Metanephros (tissue), 2 donors: ENCODE data around the gene UBN2. TPM values are rescaled to one million over a fixed set of nuclear protein-coding genes. Genes with fewer than 3 reads are reported as not detected.

ENCODE experiments used
- small RNA-seq: library from RNA; depleted of rRNA; stranded (forward); fragments of <200 nt; gene quantifications from one replicate; pipeline ENCODE3, GENCODE V24; 2014; ENCODE audit warnings: low replicate concordance
- total RNA-seq: library from RNA; depleted of rRNA; stranded (reverse); fragments of >200 nt; gene quantifications from one replicate; pipeline ENCODE4 v1.2.3, GENCODE V29; 2014

The UBN2 gene
- 16.0 TPM for total RNA-seq

DNA sequence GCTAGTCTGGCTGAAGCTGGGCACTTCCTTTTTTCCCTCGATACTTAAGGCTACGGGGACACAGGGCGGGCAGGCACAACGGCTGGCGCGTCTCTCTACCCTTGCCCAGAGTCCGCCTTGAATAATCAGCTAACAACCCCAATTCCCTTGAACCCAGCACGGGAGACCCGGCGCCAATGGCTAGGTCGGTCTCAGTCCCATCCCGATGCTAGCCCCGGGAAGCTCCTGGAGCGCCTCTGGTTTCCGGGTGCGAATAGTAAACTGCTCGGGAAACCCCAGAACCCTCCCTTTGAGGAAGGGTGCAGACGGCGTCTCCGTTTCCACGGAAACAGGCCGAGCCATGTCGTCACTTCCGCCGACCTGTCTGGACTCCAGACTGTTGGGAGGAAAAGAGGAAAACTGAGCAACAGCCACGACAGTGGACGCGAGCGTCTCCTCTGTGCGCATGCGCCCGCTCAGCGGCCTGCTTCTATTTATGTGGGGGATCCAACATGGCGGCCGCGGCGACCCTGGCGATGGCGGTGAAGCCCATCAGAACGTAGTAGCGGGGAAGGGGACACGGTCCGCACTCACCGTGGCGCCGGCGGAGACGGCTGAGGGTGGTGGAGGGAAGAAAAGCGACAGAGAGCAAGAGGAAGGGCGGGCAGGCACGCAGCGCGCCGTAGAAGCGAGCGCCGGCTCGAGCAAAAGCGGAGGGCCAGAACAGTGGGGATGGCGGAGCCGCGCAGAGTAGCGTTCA is at the start of gene UBN2:
UBN2 (plus strand) TSS at position 464 of the 739 bp plus-strand sequence; CDS start at position 712, 248 bp downstream.

DNA sequence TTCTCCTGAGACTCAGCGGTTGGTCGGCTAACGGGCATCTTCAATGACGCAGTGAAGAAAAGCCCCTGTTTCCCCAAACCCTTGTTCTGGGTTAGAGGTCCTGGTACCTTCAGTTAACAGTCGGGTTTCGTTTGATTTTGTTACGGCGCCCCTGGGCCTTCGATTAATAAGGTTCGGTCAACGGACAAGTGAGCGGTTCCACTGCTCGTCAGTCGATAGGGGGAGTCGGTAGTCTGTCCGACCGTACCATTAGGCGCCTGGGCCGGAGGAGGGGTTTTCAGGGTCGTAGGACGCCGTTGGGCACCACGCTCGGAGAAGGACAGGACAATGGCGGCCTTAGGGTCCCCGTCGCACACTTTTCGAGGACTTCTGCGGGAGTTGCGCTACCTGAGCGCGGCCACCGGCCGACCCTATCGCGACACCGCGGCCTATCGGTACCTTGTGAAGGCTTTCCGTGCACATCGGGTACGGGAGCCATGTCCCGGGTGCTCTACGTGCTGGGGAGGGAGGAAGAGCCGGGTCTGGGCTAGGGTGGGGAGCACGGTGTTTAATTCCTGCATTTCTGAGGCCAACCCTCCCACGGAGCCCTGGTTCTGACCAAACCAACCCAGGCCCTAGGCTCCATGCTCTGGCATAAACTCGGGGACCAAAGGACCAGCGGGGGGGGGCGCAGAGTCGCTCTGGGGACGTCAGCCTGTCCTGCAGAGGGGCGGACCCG is 110.2 kb downstream of the UBN2 start, which contains the start of gene FMC1:
FMC1 (plus strand) TSS at position 280 of the 718 bp plus-strand sequence; CDS start at position 328, 48 bp downstream.

Small RNA genes lying within 50 kb of the gene (small RNA-seq; reads per million reads assigned to genes)
- gene AC009220.1: not detected
- not detected for gene RNU6-206P

Other genes with a start within 250 kb of the UBN2 start
- 9.7 TPM for gene KIAA1549, start 249.8 kb upstream of the UBN2 start, total RNA-seq
- 54.7 TPM for gene ZC3HAV1L, start 195.2 kb upstream of the UBN2 start, total RNA-seq
- 31.6 TPM for gene ZC3HAV1, start 121.5 kb upstream of the UBN2 start, total RNA-seq
- gene FMC1, start 110.1 kb downstream of the UBN2 start, total RNA-seq: 14.4 TPM
- gene LUC7L2, start 128.7 kb downstream of the UBN2 start, total RNA-seq: 60.2 TPM